Large intestine (tissue), 3 donors: Measurements from ENCODE around the gene IPO4. TPM values are rescaled to one million over a fixed set of nuclear protein-coding genes. Genes with fewer than 3 reads are reported as not detected.

Experiments used
- DNase-seq, 2 donors: peaks; one replicate each; pipeline versions ENCODE4 v3.0.0 to v3.0.0-alpha.2; 2013
- H3K27ac ChIP-seq: one replicate; pipeline ENCODE4 v1.5.1; 2013; ENCODE audit warnings: low read length
- H3K27me3 ChIP-seq: 2 replicates; pipeline ENCODE4 v1.6.1; 2013; ENCODE audit warnings: low read length; ENCODE audit not compliant: control insufficient read depth, insufficient read depth
- H3K36me3 ChIP-seq: 2 replicates; pipeline ENCODE4 v1.6.1; 2013; ENCODE audit warnings: low read length; ENCODE audit not compliant: control insufficient read depth, insufficient read depth
- H3K4me1 ChIP-seq: one replicate; pipeline ENCODE4 v1.6.1; 2013; ENCODE audit warnings: low read length; ENCODE audit not compliant: control insufficient read depth, insufficient read depth
- H3K4me3 ChIP-seq: one replicate; pipeline ENCODE4 v1.5.1; 2013; ENCODE audit warnings: low read length
- H3K9me3 ChIP-seq: one replicate; pipeline ENCODE4 v1.6.1; 2013; ENCODE audit warnings: mild to moderate bottlenecking, low read depth, low read length, moderate library complexity; ENCODE audit not compliant: control insufficient read depth
- WGBS: methylation state at CpG from one replicate; pipeline ENCODE4 v1.1.5; 2013; ENCODE audit warnings: low lambda C conversion rate; ENCODE audit not compliant: insufficient coverage; 5-methylcytosine and 5-hydroxymethylcytosine counted together
- polyA plus RNA-seq: library from polyadenylated mRNA; unstranded; fragments of 120-200 nt; gene quantifications from one replicate; pipeline ENCODE4 v1.2.1, GENCODE V29; 2013

The IPO4 gene
- polyA plus RNA-seq, 1 donor: 22.5 TPM

- Histone ChIP-seq H3K27ac (peak overlapping the region; percentile 88), H3K27me3 (no peaks in the 10 kb centered on the region), H3K36me3 (peaks cover 37% of the 10 kb centered on the region), H3K4me3 (peak overlapping the region; percentile 83), H3K4me1 (peaks cover 43% of the 10 kb centered on the region), H3K9me3 (no peaks in the 10 kb centered on the region)
- DNase-seq: no peak
- no CpG with 5 or more reads among the region's 9 CpGs for WGBS
Observed at GRCh38 chr14:24145690-24146452, 42.7 kb downstream of the IPO4 start.

GRCh38 chr14:24145219-24145618 is 43.4 kb downstream of the IPO4 start:
- Histone ChIP-seq H3K36me3 (peaks cover 30% of the 10 kb centered on the region), H3K4me3 (peak overlapping the region; percentile 83), H3K27ac (peak overlapping the region; percentile 88), H3K9me3 (no peaks in the 10 kb centered on the region), H3K27me3 (no peaks in the 10 kb centered on the region), H3K4me1 (peaks cover 43% of the 10 kb centered on the region)
- WGBS: no CpG with 5 or more reads among the region's 2 CpGs
- DNase-seq: no peak

GRCh38 chr14:24144451-24144850 is 44.2 kb downstream of the IPO4 start:
- WGBS: no CpG with 5 or more reads among the region's 1 CpG
- peaks cover 26% of the 10 kb centered on the region for H3K36me3 ChIP-seq
- no peak for DNase-seq
- H3K27me3 ChIP-seq: no peaks in the 10 kb centered on the region
- H3K4me3 ChIP-seq: no peak overlapping the region
- H3K27ac ChIP-seq: no peak overlapping the region
- peaks cover 46% of the 10 kb centered on the region for H3K4me1 ChIP-seq
- no peaks in the 10 kb centered on the region for H3K9me3 ChIP-seq

- no peaks in the 10 kb centered on the region for H3K27me3 ChIP-seq
- no peaks in the 10 kb centered on the region for H3K9me3 ChIP-seq
- peaks cover 28% of the 10 kb centered on the region for H3K36me3 ChIP-seq
- no CpG with 5 or more reads among the region's 2 CpGs for WGBS
- no peak overlapping the region for H3K4me3 ChIP-seq
- peaks cover 52% of the 10 kb centered on the region for H3K4me1 ChIP-seq
- no peak for DNase-seq
- no peak overlapping the region for H3K27ac ChIP-seq
Observed at GRCh38 chr14:24143511-24143910, 45.1 kb downstream of the IPO4 start.

GRCh38 chr14:24141097-24141880 is 47.3 kb downstream of the IPO4 start, which contains the start of gene EMC9:
Gene EMC9, minus strand, starts transcription at chr14:24141591. Its CDS starts 287 bp downstream, at chr14:24141304.
- no peaks in the 10 kb centered on the region for H3K9me3 ChIP-seq
- H3K36me3 ChIP-seq: peaks cover 40% of the 10 kb centered on the region
- no peaks in the 10 kb centered on the region for H3K27me3 ChIP-seq
- H3K4me3 ChIP-seq: peak within 1 kb of the TSS; percentile 91
- DNase-seq: peak; percentile 99 to 100
- peaks cover 62% of the 10 kb centered on the region for H3K4me1 ChIP-seq
- peak within 1 kb of the TSS; percentile 95 for H3K27ac ChIP-seq
- no CpG with 5 or more reads among the region's 65 CpGs for WGBS

- Histone ChIP-seq H3K9me3 (no peaks in the 10 kb centered on the region), H3K27ac (no peak overlapping the region), H3K36me3 (peaks cover 38% of the 10 kb centered on the region), H3K4me3 (no peak overlapping the region), H3K27me3 (no peaks in the 10 kb centered on the region), H3K4me1 (peaks cover 52% of the 10 kb centered on the region)
- no CpG with 5 or more reads among the region's 9 CpGs for WGBS
- no peak for DNase-seq
Observed at GRCh38 chr14:24139272-24139934, 49.2 kb downstream of the IPO4 start.

- WGBS: no CpG with 5 or more reads among the region's 13 CpGs
- H3K4me3 ChIP-seq: no peak overlapping the region
- H3K9me3 ChIP-seq: no peaks in the 10 kb centered on the region
- peaks cover 48% of the 10 kb centered on the region for H3K4me1 ChIP-seq
- no peaks in the 10 kb centered on the region for H3K27me3 ChIP-seq
- no peak for DNase-seq
- H3K36me3 ChIP-seq: peaks cover 32% of the 10 kb centered on the region
- no peak overlapping the region for H3K27ac ChIP-seq
Observed at GRCh38 chr14:24138396-24139271, 50.0 kb downstream of the IPO4 start.

- H3K27ac ChIP-seq: no peak overlapping the region
- DNase-seq: no peak
- no CpG with 5 or more reads among the region's 8 CpGs for WGBS
- H3K9me3 ChIP-seq: no peaks in the 10 kb centered on the region
- H3K4me3 ChIP-seq: no peak overlapping the region
- H3K27me3 ChIP-seq: no peaks in the 10 kb centered on the region
- H3K4me1 ChIP-seq: peaks cover 39% of the 10 kb centered on the region
- H3K36me3 ChIP-seq: peaks cover 26% of the 10 kb centered on the region
Observed at GRCh38 chr14:24137529-24138395, 50.9 kb downstream of the IPO4 start.
